HG02571 (cell line): ENCODE measurements around the gene POTEB3.
"Not testable (repeated sequence)": the region's sequence is repeated elsewhere in the genome, so short reads cannot be mapped to it uniquely, and the experiment has no call there.

Source experiments
- ATAC-seq: cut with Tn5 transposase; IDR thresholded peaks from one replicate; pipeline ENCODE4 v1.9.1; 2021; ENCODE audit warnings: mild to moderate bottlenecking, moderate library complexity; ENCODE audit not compliant: unreplicated experiment

Gene POTEB3

GRCh38 chr15:21440399-21440798, at the start of gene POTEB3:
Gene POTEB3 (minus strand): TSS chr15:21440499. CDS start chr15:21440011, 488 bp downstream.
- ATAC-seq: not testable (repeated sequence)

DNA sequence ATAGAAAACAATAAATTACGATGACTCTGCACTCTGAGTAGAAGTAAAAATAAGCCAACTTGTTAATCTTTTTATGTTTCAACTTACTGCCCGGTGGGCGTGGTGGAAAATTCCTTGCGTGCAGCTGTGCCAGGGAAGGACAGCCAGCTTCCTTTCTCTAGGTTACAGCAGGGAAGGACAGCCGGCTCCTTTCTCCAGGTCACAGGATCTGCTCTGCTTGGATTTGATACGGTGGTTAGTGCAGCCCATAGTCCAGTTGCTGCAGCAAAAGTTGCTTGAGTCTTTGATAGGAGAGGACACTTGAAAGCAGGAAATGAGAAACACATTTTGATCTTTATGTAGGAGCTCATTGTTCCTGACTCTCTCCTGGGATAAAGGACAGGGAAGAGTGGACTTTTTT, 13.4 kb upstream of the POTEB3 start:
- ATAC-seq: not testable (repeated sequence)

DNA sequence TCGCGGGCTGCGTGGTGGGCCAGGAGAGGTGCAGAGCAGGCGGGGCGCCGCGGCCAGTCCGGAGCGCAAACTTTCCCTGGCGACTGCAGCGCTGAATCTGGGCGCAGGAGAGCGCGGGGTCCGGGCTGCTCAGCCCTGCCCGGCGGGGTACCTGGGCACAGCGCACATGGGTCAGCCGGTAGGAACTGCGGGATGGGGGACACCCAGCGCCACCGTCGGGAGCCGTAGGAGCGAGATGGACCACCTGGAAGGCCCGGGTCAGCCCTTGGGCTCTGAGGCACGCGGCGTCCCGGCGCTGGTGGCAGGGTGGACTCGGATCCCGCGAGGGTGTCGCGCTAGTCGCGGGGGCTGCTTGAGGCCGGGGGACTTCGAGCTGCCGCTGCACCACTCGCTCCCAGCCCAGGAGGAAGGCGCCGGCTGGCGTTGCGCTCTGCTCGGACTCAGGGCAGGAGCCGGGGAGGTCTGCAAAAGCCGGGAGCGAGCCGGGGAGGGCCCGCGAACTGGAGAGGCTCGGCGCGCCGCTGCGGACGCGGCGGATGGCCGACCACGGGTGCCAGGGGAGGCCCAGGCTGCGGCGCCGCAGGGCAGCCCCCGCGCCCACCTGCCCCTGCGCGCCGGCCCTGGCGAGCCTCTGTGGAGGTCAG, 11.7 kb upstream of the POTEB3 start:
- not testable (repeated sequence) for ATAC-seq

GRCh38 chr15:21451487-21451886, 11.2 kb upstream of the POTEB3 start:
- not testable (repeated sequence) for ATAC-seq

- ATAC-seq: not testable (repeated sequence)
Measured at GRCh38 chr15:21407366-21407765, 32.9 kb downstream of the POTEB3 start.

- not testable (repeated sequence) for ATAC-seq
Measured at GRCh38 chr15:21401531-21401930, 38.8 kb downstream of the POTEB3 start.

- ATAC-seq: not testable (repeated sequence)
Measured at GRCh38 chr15:21399111-21399510, 41.2 kb downstream of the POTEB3 start.

DNA sequence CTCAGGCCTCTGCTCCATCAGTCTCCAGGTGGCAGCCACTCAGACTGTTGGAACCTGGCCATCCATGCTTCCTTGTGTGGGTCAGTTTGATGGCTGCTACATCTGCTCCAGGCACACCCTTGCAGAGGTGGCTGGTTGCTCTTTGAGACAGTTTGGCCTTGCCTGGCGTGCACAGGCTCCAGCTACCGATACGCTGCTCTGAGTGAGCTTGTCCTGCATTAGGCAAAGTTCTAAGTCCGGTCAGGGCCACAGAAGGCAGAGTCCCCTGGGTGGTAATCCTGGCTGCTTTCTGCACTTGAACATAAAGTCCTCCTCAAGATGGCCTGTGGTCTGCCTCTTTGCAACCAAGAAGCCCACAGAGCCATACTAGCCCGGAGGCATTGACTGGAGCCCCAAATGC, 41.8 kb downstream of the POTEB3 start:
- ATAC-seq: not testable (repeated sequence)

DNA sequence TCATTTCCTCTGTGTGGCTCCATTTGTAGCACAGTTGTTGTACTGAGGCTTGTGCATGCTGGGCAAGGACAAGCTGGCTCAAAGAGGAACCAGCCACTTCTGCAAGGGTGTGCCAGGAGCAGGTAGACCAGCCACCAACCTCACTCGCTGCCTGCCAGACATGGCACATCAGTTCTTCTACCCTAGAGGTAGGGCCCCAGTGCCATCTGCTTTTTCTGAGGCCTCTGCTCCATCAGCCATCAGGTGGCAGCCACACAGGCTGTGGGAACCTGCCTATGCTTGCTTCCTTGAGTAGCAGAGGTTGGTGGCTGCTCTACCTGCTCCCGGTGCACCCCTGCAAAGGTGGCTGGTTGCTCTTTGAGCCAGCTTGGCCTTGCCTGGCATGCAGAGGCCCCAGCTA, 42.6 kb downstream of the POTEB3 start:
- not testable (repeated sequence) for ATAC-seq

- ATAC-seq: not testable (repeated sequence)
Measured at GRCh38 chr15:21397186-21397585, 43.1 kb downstream of the POTEB3 start.

DNA sequence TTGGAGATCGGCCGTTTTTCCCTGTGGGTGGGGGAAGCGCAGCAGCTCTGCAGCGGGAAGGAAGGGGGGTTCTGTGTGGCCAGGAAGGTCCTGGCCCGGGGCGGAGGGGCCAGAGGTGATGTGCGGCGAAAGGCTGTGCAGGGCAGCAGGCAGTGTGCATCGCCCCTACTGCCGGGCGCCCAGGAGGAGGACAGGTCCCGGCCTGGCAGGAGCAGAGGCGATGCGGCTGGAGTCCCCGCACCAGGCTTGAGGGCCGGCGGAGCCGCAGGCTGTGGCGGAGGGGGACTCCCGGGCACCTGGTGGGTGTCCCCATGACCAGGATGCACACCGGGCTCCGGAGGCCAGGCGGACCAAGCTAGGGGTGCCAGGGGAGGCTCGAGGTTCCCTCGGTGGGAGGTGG, 54.3 kb downstream of the POTEB3 start:
- not testable (repeated sequence) for ATAC-seq

GRCh38 chr15:21383866-21384485, 56.3 kb downstream of the POTEB3 start:
- not testable (repeated sequence) for ATAC-seq

- not testable (repeated sequence) for ATAC-seq
Measured at GRCh38 chr15:21373682-21374081, 66.6 kb downstream of the POTEB3 start.

DNA sequence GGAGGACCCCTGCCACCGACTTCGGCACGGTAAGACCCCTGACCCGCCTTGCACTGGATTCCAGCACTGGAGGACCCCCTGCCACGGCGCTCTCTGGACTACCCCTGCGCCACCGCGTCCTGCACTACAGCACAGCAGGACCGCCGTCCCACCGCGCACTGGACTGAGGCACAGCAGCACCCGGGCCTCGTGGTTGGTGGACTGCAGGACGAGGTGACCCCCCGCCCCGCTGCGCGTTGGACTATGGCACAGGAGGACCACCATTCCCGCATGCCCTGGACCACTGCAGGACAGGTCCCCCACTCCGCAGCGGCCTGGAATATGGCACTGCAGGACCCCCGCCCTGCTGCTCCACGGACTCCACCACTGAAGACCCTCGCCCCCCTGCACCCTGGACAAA, 71.1 kb downstream of the POTEB3 start:
- ATAC-seq: not testable (repeated sequence)

DNA sequence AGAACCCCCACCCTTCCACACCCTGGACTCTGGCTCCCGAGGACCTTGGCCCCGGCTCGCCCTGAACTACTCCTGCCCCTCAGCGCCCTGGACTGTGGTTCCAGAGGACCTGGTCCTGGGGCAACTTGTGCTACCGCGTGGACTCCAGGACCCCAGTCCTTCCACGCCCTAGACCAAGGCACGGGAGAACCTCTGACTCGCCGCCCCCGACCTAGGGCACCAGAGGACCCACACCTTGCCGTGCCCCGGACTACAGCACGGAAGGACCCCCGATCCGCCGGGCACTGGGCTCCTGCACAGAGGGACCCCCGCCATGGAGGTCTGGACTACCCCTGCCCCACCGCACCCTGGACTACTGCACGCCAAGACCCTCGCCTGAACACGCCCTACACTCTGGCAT, 71.7 kb downstream of the POTEB3 start:
- ATAC-seq: not testable (repeated sequence)
